Neural cell (in vitro differentiated cells): Measurements from ENCODE around the gene ANKRD44. TPM values are rescaled to one million over a fixed set of nuclear protein-coding genes. Genes with fewer than 3 reads are reported as not detected.

Experiments used
- H2AFZ ChIP-seq: fragments of 200-600, 300-800 bp; sonication (generic), shearing (Covaris generic); 2 replicates; pipeline ENCODE4 v1.6.0; 2014; ENCODE audit warnings: low read depth, mild to moderate bottlenecking, antibody characterized with exemption, low read length, moderate library complexity
- H3F3A ChIP-seq: fragments of 200-600 bp; shearing (Covaris generic); 2 replicates; pipeline ENCODE4 v1.6.1; 2016; ENCODE audit warnings: mild to moderate bottlenecking, moderate library complexity, mixed read lengths, antibody characterized with exemption, low read length; ENCODE audit not compliant: insufficient read depth, poor library complexity, severe bottlenecking
- H3K27ac ChIP-seq: fragments of 200-600, 300-800 bp; sonication (generic), shearing (Covaris generic); 2 replicates; pipeline ENCODE4 v1.5.1; 2014; ENCODE audit warnings: mild to moderate bottlenecking, low read length, moderate library complexity
- H3K27me3 ChIP-seq: fragments of 300-800, 200-600 bp; sonication (generic), shearing (Covaris generic); 2 replicates; pipeline ENCODE4 v1.6.0; 2014; ENCODE audit warnings: mild to moderate bottlenecking, low read depth, low read length, moderate library complexity; ENCODE audit not compliant: insufficient read depth
- H3K36me3 ChIP-seq: fragments of 300-800, 200-600 bp; sonication (generic), shearing (Covaris generic); 2 replicates; pipeline ENCODE4 v1.5.1; 2014; ENCODE audit warnings: mild to moderate bottlenecking, antibody characterized with exemption, low read length, moderate library complexity; ENCODE audit not compliant: insufficient read depth
- H3K4me2 ChIP-seq: fragments of 300-800, 200-600 bp; sonication (generic), shearing (Covaris generic); 2 replicates; pipeline ENCODE4 v1.6.0; 2014; ENCODE audit warnings: mild to moderate bottlenecking, low read length
- H3K4me3 ChIP-seq: fragments of 300-800, 200-600 bp; sonication (generic), shearing (Covaris generic); 2 replicates; pipeline ENCODE4 v1.5.1; 2014; ENCODE audit warnings: mild to moderate bottlenecking, low read length, moderate library complexity
- H3K79me2 ChIP-seq: fragments of 200-600 bp; shearing (Covaris generic); replicated peaks from 2 replicates; pipeline ENCODE4 v1.6.0; 2014; ENCODE audit warnings: mild to moderate bottlenecking, low read length, moderate library complexity; ENCODE audit not compliant: insufficient read depth
- H3K9ac ChIP-seq: fragments of 300-800, 200-600 bp; sonication (generic), shearing (Covaris generic); 2 replicates; pipeline ENCODE4 v1.6.1; 2016; ENCODE audit warnings: mild to moderate bottlenecking, low read length, mixed read lengths
- H3K9me2 ChIP-seq: fragments of 200-600 bp; shearing (Covaris generic); 2 replicates; pipeline ENCODE4 v1.6.1; 2016; ENCODE audit warnings: mild to moderate bottlenecking, low read length, mixed read lengths; ENCODE audit not compliant: insufficient read depth
- H3K9me3 ChIP-seq: fragments of 200-600, 300-800 bp; sonication (generic), shearing (Covaris generic); 2 replicates; pipeline ENCODE4 v1.6.1; 2016; ENCODE audit warnings: mild to moderate bottlenecking, mixed run types, low read length, moderate library complexity, mixed read lengths
- H4K20me1 ChIP-seq: fragments of 200-600 bp; shearing (Covaris generic); 2 replicates; pipeline ENCODE4 v1.6.1; 2016; ENCODE audit warnings: mild to moderate bottlenecking, mixed run types; ENCODE audit not compliant: insufficient read depth
- CTCF ChIP-seq: fragments of 450-650 bp; IDR thresholded peaks from 2 replicates; pipeline ENCODE4 v1.5.1; 2014; ENCODE audit warnings: antibody characterized with exemption, mild to moderate bottlenecking, moderate library complexity; ENCODE audit not compliant: poor library complexity, severe bottlenecking
- EP300 ChIP-seq: fragments of 450-650 bp; conservative IDR thresholded peaks from 2 replicates; pipeline ENCODE4 v1.6.1; 2014; ENCODE audit warnings: antibody characterized with exemption, mild to moderate bottlenecking, moderate library complexity; ENCODE audit not compliant: poor library complexity, severe bottlenecking
- EZH2 ChIP-seq: fragments of 200-600, 300-800 bp; shearing (Covaris generic), sonication (generic); IDR thresholded peaks from 2 replicates; pipeline ENCODE4 v1.6.1; 2014; ENCODE audit warnings: antibody characterized with exemption, low read length, borderline replicate concordance, mild to moderate bottlenecking; ENCODE audit not compliant: insufficient read depth, poor library complexity, severe bottlenecking
- MXI1 ChIP-seq: fragments of 450-650 bp; conservative IDR thresholded peaks from 2 replicates; pipeline ENCODE4 v1.6.1; 2014; ENCODE audit warnings: antibody characterized with exemption, mild to moderate bottlenecking; ENCODE audit not compliant: poor library complexity, severe bottlenecking
- POLR2AphosphoS5 ChIP-seq: IDR thresholded peaks from 2 replicates; pipeline ENCODE4 v1.6.1; 2012
- RAD21 ChIP-seq: fragments of 450-650 bp; conservative IDR thresholded peaks from 2 replicates; pipeline ENCODE4 v1.6.1; 2014; ENCODE audit warnings: antibody characterized with exemption, mild to moderate bottlenecking, moderate library complexity
- REST ChIP-seq: IDR thresholded peaks from 2 replicates; pipeline ENCODE4 v1.6.1; 2012; ENCODE audit warnings: borderline replicate concordance
- SMC3 ChIP-seq: fragments of 450-650 bp; conservative IDR thresholded peaks from 2 replicates; pipeline ENCODE4 v1.6.1; 2014; ENCODE audit warnings: antibody characterized with exemption, mild to moderate bottlenecking, moderate library complexity; ENCODE audit not compliant: poor library complexity
- TAF1 ChIP-seq: IDR thresholded peaks from 2 replicates; pipeline ENCODE4 v1.6.1; 2012; ENCODE audit warnings: low read depth
- polyA plus RNA-seq: library from polyadenylated mRNA; depleted of rRNA; stranded (reverse); fragments of >200 nt; gene quantifications from 2 replicates; pipeline ENCODE4 v1.2.3, GENCODE V29; 2014

The ANKRD44 gene
- polyA plus RNA-seq, 1 donor from 2014 or later = 94.3 TPM

GRCh38 chr2:197340591-197340990 is 30.0 kb upstream of the ANKRD44 start:
- H3K9me2 ChIP-seq = no peaks in the 10 kb centered on the region
- no peaks in the 10 kb centered on the region for H3K36me3 ChIP-seq
- no peak overlapping the region for H3K27ac ChIP-seq
- H3K79me2 ChIP-seq = no peaks in the 10 kb centered on the region
- no peak overlapping the region for H2AFZ ChIP-seq
- H3K9ac ChIP-seq = no peak overlapping the region
- H3K9me3 ChIP-seq = no peaks in the 10 kb centered on the region
- H3K27me3 ChIP-seq = no peaks in the 10 kb centered on the region
- no peaks in the 10 kb centered on the region for H4K20me1 ChIP-seq
- TF ChIP-seq EP300 (no peak), TAF1 (no peak), CTCF (no peak), POLR2AphosphoS5 (no peak), RAD21 (no peak), REST (no peak), SMC3 (no peak), EZH2 (no peak), MXI1 (no peak)
- no peaks in the 10 kb centered on the region for H3F3A ChIP-seq
- no peak overlapping the region for H3K4me3 ChIP-seq
- no peak overlapping the region for H3K4me2 ChIP-seq

GRCh38 chr2:197339496-197340220 is 29.1 kb upstream of the ANKRD44 start:
- no peaks in the 10 kb centered on the region for H3F3A ChIP-seq
- no peak overlapping the region for H3K4me3 ChIP-seq
- no peaks in the 10 kb centered on the region for H3K27me3 ChIP-seq
- no peak for TF ChIP-seq SMC3
- no peak for TF ChIP-seq CTCF
- no peak for TF ChIP-seq RAD21
- no peak for TF ChIP-seq EP300
- no peak for TF ChIP-seq POLR2AphosphoS5
- TF ChIP-seq EZH2 = no peak
- TF ChIP-seq TAF1 = no peak
- no peak for TF ChIP-seq MXI1
- H3K79me2 ChIP-seq = no peaks in the 10 kb centered on the region
- H3K9me3 ChIP-seq = no peaks in the 10 kb centered on the region
- H3K4me2 ChIP-seq = no peak overlapping the region
- no peaks in the 10 kb centered on the region for H3K9me2 ChIP-seq
- H3K27ac ChIP-seq = no peak overlapping the region
- H3K9ac ChIP-seq = no peak overlapping the region
- H2AFZ ChIP-seq = no peak overlapping the region
- no peaks in the 10 kb centered on the region for H3K36me3 ChIP-seq
- no peaks in the 10 kb centered on the region for H4K20me1 ChIP-seq
